Suppressor macrophage treated with lipopolysaccharide for 4 hours (primary cell): ENCODE measurements around the gene MSRB1.
"Not testable (repeated sequence)": the region's sequence is repeated elsewhere in the genome, so short reads cannot be mapped to it uniquely, and the experiment has no call there.

ENCODE experiments used
- DNase-seq: peaks from one replicate; pipeline ENCODE4 v3.0.0-alpha.2; 2020

MSRB1 gene

DNA sequence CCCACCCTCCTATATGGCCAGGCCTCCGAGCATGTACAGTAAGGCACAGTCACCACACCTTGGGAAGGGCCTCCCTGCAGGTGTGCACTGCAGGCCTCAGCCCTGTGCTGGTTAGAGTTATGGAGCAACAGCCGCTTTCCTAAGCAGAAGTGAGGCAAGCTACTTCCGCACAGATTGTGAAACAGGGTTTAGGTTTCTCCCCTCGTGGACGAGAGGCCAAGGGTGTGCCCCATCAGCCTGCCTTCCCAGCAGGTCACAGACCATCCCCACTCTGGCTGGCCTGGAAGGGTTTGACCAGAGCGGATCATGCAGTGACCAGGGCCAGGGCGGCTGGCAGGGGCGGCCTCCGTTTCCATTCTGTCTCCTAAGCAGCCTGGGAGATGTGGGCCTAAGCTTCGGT lies 4.7 kb downstream of the MSRB1 start:
- peak; percentile 81 for DNase-seq

DNA sequence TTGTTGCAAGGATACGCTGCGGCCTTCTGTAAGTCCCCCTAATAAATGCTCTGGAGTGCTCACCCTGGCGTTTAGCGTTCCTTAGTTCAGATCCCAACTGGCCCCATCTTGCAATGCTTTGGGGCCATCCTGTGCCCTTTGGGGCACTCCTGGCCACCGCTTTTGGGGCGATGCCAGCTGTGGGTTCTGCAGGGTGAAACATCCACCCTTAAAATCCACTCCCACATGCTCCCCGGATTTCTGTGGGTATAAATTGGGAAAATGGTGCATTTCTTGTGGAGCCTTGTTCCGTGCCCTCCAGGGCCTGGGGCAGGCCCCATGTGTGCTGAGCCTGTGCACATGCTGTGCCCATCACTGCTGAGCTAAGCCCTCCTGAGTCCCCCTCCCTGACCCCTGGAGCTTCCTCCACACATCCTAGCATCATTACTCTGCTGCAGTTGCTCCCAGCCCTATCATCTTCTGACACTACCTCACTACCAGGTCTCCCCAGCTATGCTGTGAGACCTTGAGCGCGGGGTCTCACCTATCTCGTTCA lies 6.0 kb downstream of the MSRB1 start:
- no peak for DNase-seq

DNA sequence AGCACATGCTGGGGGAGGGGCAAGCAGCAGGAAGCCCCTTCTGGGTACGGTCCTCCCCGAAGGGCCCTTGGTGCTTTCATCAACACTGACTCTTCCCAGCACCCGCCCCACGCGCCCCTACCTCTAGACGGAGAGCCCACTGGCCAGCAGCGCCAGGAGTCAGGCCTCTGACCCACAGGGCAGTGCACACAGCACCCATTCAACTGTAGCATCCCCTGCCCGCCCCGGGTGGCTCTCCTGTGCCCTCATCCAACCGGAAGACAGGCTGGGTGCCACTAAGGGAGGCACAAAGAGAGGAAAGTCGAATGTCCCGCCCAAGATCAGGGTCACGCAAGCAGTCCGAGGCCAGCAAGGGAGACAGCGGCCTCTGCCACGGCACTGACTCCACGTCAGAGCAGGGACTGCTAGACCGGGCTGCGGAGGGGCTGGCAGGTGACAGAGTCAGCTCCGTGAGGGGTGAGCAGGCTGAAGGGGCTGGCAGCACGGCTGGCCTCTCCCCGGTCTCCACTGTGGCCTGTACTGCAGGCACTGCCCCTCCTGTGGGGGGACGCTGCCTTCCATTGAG lies 9.8 kb downstream of the MSRB1 start:
- no peak for DNase-seq

DNA sequence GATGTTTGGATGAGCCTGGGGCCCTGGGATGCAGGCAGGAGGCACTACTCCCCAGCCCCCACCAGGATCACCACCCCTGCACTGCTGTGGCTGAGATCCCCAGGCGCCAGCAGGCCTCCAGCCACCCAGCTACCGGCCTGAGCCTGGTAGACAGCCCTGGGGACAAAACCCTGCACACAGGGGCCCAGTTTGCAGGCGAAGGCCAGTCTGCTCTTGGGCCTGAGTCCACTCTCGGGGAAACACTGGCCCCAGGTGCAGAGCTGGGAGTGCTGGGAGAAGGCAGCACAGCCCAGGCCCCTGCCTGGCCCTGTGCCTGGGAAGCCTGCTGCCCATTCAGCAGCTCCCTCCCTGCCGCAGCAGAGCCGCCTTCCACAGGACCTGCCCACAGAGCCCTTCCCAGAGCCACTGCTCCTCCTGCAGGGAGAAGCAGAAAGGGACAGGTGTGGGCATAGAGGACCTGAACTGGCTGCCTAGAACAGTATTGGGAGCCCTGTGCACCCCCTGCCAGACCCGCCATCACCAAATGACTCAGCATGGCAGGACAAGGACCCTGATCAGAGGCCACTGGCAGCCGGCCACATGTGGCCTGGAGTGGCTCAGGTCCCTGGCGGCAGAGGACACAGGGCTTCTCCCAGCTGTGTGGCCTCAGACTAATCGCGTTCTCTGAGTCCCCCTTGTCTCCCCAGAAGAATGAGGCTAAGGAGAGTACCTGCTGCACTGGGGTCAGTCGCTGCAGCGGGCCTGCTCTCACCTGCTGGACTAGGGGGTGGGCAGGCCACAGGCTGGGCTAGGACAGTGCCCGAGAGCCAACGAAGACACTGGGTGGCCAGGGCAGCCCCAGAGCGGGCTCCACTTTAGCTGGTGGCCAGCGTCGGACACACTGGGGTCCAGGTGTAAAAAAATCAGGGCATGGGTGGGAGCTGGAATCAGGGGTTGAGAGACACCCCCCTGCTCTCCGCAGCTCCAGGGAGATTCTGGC lies 10.7 kb downstream of the MSRB1 start:
- no peak for DNase-seq

DNA sequence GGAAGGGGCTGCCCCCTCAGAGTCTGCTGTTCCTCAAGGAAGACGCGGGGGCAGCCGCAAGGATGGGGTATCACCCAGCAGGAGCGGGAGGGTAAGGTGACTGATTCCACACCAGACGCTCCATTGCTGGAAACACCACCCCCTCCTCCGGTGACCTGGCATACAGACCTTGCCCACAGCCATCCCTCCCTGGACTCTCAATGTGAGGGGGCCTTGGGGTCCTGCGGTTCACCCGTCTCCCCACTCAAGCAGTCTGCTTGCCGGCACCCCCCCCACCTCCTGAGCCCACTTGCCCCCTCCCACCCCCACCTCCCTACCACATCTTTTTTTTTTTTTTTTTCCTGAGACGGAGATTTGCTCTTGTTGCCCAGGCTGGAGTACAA lies 12.7 kb downstream of the MSRB1 start:
- no peak for DNase-seq

DNA sequence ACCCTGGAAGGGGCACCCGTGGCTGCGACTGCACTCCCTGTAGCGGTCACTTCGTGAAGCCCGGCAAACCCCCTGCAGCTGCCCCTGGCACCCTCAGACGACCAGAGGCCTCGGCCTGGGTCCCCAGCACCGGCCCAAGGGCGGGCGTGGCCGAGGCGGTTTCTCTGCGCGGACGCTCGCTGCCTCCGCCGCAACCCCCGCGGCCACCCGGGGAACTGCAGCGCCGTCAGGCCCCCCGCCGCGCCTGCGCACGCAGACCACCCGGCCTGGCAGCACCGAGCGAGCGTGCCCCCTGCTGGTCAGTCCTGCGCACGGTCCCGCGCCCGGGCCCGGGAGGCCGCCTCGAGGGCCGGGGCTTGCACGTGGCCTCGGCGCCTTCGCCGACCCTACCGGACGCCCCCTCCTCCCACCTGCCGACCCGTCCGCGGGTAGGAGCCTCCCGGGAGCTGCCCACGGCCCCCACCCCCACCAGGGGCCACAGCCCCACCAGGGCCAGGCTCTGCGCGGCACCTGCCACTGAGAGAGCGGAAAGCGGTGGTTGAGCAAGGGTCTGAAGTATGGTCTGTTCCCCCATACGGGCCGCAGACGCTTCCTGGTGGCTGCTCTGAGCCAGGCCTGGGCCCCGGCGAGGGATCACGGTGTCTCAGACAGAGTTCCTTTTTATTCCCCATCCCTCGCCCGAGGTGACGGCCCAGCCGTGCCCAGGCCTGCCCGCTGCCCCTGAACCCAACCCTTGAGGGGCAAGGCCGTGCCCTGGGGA lies 13.2 kb downstream of the MSRB1 start:
- peak; percentile 96 for DNase-seq

DNA sequence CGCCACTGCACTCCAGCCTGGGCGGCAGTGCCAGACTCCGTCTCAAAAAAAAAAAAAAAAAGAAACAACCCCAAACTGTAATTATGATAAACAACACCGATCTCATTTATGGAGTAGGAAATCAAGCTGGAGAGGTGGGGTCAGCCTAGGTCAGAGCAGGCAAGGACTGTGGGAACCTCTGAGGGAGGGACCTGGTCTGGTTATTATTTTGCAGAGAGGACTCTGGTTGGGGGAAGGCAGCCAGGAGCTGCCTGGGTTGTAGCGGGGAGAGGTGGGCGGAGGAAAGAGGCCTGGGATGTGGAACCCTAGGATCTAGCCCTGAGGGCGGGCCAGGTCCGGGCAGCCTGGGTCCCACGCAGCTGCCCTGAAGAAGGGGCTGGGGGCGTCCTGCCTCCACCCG lies 13.9 kb downstream of the MSRB1 start:
- no peak for DNase-seq

DNA sequence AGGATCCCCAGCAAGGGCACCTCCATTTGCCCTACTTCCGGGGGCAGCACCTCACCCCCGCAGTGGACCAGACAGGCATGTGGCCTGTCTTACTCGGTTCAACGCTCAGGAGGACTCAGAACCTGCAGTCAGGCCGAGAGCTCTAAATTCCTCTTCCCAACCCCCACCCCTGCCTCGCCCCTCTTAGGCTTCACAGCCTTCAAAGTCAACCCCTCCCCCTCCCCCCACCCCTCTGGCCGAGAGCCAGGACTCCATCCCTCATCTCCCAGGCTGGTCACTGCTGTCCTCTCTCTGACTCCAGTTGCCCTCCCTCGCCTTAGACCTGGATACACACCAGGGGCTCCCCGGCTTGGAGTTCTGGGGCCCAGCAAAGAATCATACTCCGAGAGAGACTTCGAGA lies 16.7 kb downstream of the MSRB1 start:
- DNase-seq: no peak

DNA sequence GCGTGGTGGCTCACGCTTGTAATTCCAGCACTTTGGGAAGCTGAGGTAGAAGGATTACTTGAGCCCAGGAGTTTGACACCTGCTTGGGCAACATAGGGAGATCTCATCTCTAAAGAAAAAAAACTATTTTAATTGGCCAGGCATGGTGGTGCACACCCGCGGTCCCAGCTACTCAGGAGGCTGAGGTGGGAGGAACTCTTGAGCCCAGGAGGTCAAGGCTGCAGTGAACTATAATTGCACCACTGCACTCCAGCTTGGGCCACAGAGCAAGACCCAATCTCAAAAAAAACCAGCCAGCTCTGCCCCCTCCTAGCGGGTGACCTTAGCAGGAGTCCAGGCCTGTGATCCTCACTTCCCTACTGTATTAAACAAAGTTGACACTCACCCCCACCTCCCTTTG lies 18.9 kb downstream of the MSRB1 start:
- DNase-seq: no peak

DNA sequence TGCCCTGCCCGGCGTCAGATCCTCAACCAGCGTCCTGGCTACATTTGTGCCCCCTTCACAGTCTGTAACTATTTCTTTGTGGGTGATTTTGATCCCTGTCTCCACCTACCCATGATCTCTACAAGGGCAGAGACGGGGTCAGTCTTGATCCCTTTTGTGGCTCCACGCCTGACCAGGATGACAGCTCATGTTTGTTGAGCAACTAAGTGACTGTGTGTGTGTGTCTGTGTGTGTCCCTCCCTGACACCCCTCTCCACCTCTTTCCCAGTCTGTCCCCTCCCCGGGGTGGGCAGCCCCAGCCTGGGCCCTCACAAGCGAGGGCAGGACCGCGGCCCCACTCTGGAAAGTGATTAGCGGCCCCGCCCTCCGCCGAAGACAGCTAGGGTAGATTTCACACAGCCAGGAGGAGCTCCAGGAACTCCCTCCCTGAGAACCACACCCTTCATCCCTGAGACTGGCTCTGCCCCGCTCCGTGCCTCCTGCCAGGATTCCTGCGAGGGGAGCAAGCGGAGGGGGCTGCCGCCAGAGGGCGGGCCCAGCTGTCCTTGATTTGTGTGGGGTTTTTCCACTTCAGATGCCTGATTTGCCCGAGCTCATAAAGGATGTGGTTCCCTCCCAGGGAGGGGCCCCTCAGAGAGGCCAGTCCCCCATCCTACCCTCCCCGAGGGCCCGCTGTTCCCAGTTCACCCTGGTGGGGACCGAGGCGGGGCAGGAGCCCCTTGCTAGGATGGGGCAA lies 19.5 kb downstream of the MSRB1 start:
- peak; percentile 12 for DNase-seq

DNA sequence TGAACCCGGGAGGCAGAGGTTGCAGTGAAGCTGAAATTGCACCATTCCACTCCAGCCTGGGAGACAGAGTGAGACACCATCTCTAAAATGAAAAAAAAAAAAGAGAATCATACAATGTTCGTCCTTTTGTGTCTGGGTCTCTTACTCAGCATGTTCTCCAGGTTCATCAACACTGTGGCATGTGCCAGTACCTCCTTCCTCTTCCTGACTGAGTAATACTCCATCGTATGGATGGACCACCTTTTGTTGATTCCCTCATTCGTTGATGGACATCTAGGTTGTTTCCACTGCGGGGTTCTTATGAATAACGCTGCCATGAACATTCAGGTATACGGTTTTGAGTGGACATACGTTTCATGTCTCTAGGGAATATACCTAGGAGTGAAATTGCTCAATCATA lies 20.6 kb downstream of the MSRB1 start:
- DNase-seq: no peak

DNA sequence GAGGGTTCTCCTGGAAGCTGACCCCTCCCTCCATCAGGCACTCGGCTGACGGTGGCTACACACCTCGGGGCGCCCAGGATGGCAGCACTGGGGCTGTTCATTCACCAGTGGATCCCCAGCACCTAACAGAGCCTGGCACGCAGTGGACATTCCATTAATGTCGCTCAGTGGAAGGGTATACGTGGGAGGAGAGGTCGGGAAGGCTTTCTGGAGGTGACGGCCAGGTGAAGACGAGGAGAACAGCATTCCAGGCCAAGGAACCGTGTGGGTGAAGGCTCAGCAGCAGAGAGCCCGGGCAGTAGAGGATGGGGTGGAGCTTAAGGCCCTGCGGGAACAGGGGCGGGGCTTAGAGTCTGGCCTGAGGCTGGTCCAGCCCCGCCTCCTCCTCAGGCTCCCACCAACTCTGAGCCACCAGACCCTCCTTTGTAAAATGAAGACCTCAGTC lies 22.2 kb downstream of the MSRB1 start:
- peak; percentile 16 for DNase-seq

DNA sequence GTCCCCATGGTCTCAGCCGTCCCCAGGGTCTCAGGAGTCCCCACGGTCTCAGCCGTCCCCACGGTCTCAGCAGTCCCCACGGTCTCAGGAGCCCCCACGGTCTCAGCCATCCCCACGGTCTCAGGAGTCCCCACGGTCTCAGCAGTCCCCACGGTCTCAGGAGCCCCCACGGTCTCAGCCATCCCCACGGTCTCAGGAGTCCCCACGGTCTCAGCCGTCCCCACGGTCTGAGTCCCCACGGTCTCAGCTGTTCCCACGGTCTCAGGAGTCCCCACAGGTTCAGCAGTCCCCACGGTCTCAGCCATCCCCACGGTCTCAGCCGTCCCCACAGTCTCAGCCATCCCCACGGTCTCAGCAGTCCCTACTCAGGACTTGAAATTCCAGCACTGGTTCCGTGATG lies 22.9 kb downstream of the MSRB1 start:
- DNase-seq: not testable (repeated sequence)

DNA sequence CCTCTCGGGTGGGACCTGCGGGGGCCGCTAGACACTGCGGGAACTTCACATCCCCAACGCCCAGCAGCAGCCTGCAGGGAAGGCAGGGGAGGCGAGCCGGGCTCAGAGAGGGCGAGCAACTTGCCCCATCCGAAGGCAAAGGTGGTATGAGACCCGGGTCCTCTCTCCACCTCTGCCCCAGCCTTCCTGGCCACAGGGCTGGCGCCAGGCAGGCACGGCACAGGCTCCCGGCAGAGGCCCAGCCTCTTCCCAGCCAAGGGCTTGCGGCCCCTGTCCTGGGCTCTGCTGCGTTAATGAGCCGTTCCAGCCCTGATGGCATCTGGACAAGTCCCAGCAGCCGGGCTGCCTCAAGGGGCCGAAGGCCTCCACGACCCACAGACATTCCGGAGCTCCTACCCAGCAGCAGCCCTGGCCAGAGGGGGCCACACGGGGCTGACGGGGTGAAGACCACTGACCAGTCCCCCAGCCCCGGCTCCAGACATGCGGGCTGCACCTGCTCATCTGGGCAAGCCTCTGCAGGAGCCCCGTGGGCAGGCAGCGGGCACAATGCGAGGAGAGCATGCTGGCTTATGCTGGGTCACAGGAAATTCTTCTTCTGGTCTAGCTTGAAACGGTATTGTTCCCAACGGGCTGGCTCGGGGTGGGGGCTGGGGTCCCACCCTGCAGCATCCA lies 23.5 kb downstream of the MSRB1 start:
- no peak for DNase-seq

DNA sequence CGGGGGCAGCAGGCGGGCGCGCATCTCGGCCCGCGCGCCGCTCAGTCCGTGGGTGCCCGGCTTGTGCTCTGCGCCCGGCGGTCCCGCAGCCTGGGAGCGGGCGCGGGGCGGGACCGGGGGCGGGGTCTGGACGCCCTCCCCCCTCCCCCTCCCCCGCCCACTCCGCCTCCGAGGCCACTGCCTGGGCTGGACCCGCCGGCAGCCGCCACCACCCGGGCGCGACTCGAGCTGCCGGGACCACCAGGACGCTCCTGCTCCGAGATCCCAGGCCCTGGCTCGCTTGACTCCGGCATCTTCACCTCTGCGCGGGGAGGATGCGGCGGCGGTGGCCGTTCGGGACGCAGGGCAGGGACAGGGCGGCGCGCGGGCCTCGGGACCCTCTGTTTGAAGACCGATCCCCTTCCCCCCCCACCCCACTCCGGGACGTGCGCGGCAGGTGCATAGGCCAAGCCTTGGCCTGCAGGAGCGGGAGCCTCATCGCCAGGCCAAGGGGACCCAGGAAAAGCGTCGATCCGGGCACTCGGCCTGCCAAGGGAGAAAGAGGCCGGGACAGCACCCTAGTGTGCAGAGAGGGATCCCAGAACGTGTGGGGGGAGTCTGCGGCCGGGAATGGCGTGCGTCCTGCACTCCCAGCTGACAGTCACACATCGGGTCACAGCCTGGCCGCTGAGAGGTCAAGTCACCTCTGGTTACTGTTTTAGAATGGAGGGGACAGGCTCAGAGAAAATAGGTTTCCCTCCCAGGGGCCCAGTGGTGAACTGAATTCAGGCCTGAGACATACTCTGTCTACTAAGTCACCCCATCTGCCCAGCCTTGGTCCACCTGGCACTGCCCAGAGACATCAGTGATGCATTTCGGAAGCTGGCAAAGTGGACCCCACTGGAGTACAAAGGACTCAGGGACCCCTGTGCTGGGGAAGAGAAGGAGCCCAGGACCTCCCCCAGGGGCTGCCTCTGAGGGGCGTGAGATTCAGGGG lies 24.4 kb downstream of the MSRB1 start, which contains the start of gene HS3ST6:
HS3ST6 (minus strand) TSS at position 65 of the 976 bp plus-strand sequence. CDS start 92 bp downstream, outside the sequence.
- no peak for DNase-seq

DNA sequence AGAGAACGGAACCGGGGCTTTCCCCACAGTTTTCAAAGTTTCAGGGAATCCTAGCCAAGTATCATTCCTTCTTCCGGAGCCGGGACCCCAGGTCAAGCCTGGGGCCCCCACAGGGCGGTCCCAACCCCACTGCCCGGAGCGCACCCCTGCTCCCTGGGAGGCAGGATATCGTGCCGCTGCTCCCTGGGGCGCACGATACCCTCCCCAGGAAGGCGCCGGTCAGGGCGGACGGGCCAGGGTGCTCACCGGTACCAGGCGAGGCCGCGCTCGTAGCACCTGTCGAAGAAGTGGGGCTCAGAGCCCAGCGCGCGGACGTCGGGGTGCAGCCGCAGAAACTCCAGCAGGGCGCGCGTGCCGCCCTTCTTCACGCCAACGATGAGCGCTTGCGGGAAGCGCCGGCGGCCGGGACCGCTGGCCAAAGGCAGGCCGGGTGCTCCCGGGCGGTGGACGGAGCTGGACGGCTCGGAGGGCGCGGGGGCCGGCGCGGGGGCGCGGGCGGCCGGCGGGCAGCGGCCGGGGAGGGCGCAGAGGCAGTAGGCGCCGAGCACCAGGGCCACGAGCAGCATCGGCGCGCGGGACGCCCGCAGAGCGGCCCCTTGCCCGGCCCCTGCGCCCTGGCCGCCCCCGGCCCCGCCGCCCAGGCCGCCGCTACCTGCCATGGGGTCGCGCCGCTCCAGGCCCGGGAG lies 25.2 kb downstream of the MSRB1 start:
- DNase-seq: no peak

DNA sequence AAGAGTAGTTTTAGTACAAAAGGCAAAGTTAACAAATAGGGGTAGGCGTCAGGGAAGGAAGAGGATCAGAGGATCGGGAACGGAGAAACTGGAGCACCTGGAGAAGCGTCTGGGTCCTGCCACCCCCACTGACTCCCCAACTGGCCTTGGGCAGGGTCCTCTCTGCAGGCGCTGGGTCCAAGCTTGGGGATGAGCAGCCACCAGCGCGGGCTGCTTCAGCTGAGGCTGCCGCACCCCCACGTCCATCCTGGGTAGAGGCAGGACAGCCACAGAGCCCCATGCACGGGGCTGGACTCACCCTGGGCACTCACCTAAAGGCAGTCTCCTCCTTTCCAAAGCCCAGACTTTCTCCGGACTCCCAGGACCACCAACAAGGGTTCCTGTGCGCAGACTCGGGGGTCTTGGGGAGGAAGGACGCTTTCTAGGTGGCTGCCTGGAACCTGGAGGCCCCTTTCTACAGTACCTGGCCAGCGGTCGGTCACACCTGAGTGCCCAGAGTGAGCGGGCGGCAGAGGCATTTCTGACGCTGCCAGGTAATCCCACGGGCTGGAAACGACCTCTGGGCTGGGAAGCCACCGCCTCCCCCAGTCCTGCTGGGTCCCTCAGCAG lies 25.8 kb downstream of the MSRB1 start:
- no peak for DNase-seq

DNA sequence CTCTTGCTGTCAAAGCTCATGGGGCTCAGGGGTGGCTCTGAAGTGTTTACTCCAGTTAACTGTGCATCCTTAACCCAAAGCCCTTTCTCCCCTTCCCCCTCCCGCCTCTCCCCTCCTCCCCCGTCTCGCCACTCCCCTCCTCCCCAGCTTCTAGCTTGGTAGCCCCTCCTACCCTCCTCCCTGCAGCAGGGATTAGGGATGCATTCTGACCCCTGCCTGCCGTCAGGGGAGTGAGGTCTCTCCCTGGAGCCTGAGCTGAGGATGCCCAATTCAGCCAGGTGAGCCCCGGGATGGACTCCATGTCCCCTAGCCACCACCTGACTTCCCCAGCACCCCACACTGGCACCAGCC lies 26.4 kb downstream of the MSRB1 start:
- no peak for DNase-seq

DNA sequence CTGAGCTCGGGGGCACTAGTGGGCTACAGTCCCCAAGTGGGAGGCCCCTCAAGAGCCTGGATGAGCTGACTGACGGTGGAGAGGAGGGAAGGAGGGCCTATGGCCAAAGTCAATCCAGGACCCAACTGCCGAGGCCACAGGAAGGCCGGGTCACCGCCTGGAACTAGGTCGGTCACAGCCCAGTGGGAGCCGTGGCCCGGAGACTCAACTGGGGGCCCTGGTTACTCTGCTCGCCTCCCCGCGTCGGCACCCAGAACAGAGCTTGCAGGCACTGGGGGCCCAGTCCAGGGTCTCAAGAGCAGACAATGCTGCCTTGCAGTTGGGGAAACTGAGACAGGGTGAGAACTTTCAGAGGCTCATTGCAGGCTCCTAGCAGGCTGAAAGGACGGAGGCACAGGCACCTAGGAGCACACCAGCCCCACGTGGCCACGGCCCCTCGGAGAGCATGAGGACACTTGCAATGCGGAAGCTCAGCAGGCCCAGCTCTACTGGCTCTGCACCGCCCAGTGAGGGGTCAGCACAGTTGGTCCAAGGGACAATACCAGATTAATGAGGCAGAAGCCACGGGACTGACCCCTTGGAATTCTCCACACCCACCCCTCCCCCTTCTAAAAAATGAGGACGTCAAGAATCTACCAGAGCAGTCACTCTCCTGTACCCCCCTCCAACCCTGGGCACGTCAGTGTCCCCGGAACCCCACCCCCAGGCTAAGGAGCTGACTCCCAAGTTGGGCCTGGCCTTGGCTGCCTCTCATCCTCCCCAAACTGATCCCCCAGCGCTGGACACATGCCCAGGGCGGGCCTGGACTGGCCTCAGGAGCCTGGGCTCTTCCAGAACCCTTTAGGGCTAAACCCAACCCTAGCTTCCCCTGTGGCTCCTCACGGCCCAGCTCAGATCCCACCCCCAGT lies 27.0 kb downstream of the MSRB1 start:
- no peak for DNase-seq
